GM12865 (cell line): ENCODE data around the gene RGS17.

ENCODE experiments used
- DNase-seq: peaks from one replicate; pipeline ENCODE4 v3.0.0; 2010; ENCODE audit warnings: low read depth
- H3K4me3 ChIP-seq: 2 replicates; pipeline ENCODE4 v1.5.1; 2011; ENCODE audit warnings: mild to moderate bottlenecking, low read depth, low read length, control low read depth
- CTCF ChIP-seq: IDR thresholded peaks from 2 replicates; pipeline ENCODE4 v1.5.1; 2011; ENCODE audit warnings: low read length, control low read depth, low read depth, inconsistent platforms; ENCODE audit not compliant: insufficient read depth; ENCODE audit errors: missing control alignments

Gene RGS17

GRCh38 chr6:153131037-153131981, at the start of gene RGS17:
Gene RGS17, minus strand, starts transcription at chr6:153131282. Its CDS starts 87,264 bp downstream, at chr6:153044018.
- peak within 1 kb of the TSS; percentile 59 for H3K4me3 ChIP-seq
- peak; percentile 41 for DNase-seq
- TF ChIP-seq CTCF, result no peak

GRCh38 chr6:153172815-153173214, 41.7 kb upstream of the RGS17 start:
- H3K4me3 ChIP-seq, result no peak overlapping the region
- no peak for TF ChIP-seq CTCF
- DNase-seq, result no peak

GRCh38 chr6:153170511-153170910, 39.4 kb upstream of the RGS17 start:
- no peak for DNase-seq
- TF ChIP-seq CTCF, result no peak
- H3K4me3 ChIP-seq, result no peak overlapping the region

GRCh38 chr6:153167907-153168306, 36.8 kb upstream of the RGS17 start:
- DNase-seq, result no peak
- no peak overlapping the region for H3K4me3 ChIP-seq
- TF ChIP-seq CTCF, result no peak

GRCh38 chr6:153167061-153167891, 36.2 kb upstream of the RGS17 start:
- no peak for TF ChIP-seq CTCF
- H3K4me3 ChIP-seq, result no peak overlapping the region
- DNase-seq, result no peak

- no peak for DNase-seq
- TF ChIP-seq CTCF, result no peak
- no peak overlapping the region for H3K4me3 ChIP-seq
Measured at GRCh38 chr6:153162646-153163045, 31.6 kb upstream of the RGS17 start.
